ENCODE measurements around the gene PCP4.
A peak's percentile ranks its signal among the peaks of the same experiment; 100 is the strongest.
"Not testable (repeated sequence)": the region's sequence is repeated elsewhere in the genome, so short reads cannot be mapped to it uniquely, and the experiment has no call there.

PCP4 gene

GRCh38 chr21:39869141-39869818 lies 2.0 kb downstream of the PCP4 start:
- DNase-seq, result no peak

GRCh38 chr21:39873687-39874086 lies 6.4 kb downstream of the PCP4 start:
- DNase-seq, result no peak

GRCh38 chr21:39874206-39874605 lies 7.0 kb downstream of the PCP4 start:
- DNase-seq, result no peak

- no peak for DNase-seq
These were observed 7.5 kb downstream of the PCP4 start for GRCh38 chr21:39874759-39875158.

GRCh38 chr21:39881661-39882060 lies 14.4 kb downstream of the PCP4 start:
- no peak for DNase-seq

- DNase-seq, result peak; percentile 54
These were observed 15.1 kb downstream of the PCP4 start for GRCh38 chr21:39882151-39882838.

- DNase-seq, result no peak
These were observed 15.6 kb downstream of the PCP4 start for GRCh38 chr21:39882839-39883195.

GRCh38 chr21:39885119-39885848 lies 18.0 kb downstream of the PCP4 start:
- DNase-seq, result peak; percentile 78

DNA sequence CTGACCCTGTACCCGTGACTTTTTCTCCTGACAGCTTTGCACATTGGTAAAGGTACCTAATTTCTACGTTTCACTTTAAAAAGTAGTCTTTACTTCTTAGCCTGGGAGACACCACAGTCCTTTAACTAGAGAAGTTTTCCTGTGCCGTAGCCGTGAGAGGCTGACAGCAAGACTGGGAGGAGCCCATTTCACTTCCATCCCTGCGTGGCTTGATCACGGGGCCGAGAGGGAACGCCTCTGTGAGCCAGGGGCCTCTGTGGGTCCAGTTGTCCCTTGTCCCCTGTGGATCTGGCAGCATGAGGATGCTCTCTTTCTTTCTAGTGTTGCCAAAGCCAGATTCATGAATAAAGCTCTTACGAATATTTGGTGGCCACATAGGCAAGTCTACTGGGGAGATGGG lies 21.6 kb downstream of the PCP4 start:
- DNase-seq, result no peak

GRCh38 chr21:39891111-39891510 lies 23.9 kb downstream of the PCP4 start:
- no peak for DNase-seq

- not testable (repeated sequence) for DNase-seq
These were observed 24.6 kb downstream of the PCP4 start for GRCh38 chr21:39891863-39892262.

DNA sequence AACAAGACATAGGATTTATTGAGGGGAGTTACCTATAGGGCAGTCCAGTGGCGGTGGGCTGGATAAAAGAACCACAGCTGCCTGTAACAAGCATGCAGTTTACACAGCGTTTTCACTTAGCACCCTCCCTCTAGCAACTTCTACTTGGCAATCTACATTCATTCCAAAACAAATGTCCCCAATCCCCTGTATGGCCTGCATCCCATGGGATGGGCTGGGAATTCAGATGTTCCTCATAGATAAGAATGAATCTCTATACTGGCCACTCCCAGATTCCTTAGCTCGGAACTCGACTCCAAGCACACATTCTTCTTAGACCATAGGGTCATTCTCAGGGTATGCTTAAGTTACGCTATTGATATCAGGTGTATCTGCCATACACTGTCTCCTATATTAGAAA lies 33.3 kb downstream of the PCP4 start:
- DNase-seq, result no peak

- no peak for DNase-seq
These were observed 33.7 kb downstream of the PCP4 start for GRCh38 chr21:39900911-39901310.

GRCh38 chr21:39902986-39903385 lies 35.7 kb downstream of the PCP4 start:
- no peak for DNase-seq

DNA sequence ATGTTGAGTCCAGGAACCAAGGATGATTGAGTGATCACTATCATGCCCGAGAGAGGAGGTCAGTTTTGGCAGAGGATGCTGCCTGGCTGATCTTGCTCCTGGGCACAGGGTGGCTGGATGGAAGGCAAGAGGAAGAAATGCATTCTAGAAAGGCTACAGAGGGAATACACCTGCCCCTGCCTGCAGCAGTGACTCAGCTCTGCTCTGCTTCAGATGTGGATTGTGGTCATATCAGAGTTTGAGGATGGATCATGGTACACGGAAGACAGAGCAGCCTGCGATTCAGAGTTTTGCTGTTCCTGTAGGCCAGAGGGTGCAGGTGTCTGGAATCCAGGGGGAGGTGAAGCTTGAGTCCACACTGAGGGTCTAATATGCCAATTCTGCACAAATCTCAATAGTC lies 37.2 kb downstream of the PCP4 start:
- DNase-seq, result no peak

GRCh38 chr21:39908265-39908923 lies 41.2 kb downstream of the PCP4 start:
- no peak for DNase-seq

DNA sequence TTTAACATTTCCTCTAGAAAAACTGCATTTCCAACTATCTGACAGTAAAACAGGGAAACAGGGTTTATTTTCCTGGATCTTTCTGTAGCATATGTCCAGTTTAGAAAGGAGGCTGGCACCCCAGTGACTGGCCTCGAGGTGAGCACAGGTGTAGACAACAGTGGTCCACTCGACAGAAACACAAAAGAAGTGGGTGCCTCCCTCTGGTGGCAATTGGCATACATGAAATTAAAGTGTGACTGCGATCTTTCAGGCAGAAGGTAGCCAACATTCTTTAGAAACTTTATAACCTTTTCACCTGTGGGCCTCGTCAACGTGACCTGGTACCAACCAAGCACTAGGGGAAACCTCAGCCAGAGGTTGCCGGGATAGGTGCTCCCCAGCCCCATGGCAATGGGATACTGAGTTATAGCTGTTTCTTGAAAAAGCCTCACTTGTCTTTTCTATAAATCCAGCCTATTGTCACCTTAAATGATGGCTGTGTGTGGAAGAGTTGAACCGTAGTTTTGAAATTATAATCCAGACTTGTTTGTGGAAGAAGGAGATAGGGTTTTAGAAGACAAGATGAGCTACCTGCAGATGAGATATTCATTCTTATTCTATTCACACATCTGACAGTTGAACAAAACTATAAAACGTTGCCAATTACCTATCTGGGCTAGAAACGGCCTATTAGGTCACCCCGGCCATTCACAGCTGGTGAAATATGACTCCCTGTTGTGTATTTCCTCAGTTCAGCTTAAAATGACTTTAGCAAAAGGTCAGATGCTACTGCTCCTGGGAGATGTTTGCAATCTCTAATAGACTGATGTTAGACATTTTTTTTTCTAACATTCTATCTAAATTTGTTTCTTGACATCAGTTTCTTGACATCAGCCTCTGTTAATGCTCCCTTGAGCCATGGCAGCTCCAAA lies 44.3 kb downstream of the PCP4 start:
- no peak for DNase-seq

- DNase-seq, result no peak
These were observed 46.6 kb downstream of the PCP4 start for GRCh38 chr21:39913706-39914305.

- no peak for DNase-seq
These were observed 48.6 kb downstream of the PCP4 start for GRCh38 chr21:39915881-39916280.

GRCh38 chr21:39918558-39918957 lies 51.3 kb downstream of the PCP4 start:
- no peak for DNase-seq

DNA sequence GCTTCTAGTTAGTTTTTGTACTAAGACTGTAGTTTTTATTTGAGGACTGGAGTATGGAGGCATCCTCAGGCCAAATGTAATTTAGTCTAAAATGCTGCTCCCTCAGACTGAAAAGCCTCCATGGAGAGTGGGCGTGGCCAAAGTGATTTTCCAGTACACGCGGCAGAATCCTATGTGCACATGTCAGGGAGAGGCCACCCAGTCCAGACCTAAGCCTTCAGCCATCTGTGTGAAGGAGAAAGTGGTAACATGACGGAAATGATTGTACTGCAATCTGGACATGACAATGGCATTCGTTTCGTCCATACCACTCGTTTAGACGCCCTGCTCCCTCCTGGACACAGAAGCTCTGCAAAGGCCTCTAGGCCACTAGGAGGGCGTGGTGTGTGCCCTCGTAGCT lies 56.2 kb downstream of the PCP4 start:
- no peak for DNase-seq

Data from femur (tissue), 1 donor.